ENCODE data around the gene FAM171A2.

DNA sequence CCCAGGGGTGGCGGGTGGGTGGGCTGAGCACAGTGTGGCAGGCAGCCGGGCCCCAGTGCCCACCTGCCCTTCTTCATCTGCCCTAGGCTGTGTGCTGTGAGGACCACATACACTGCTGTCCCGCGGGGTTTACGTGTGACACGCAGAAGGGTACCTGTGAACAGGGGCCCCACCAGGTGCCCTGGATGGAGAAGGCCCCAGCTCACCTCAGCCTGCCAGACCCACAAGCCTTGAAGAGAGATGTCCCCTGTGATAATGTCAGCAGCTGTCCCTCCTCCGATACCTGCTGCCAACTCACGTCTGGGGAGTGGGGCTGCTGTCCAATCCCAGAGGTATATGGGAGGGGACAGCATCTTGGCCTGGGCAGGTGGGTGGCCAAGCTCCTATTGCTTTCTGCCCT, 12.2 kb downstream of the FAM171A2 start:
- TF ChIP-seq CHD2 (IDR thresholded peaks at IDR 0.05; ENCODE audit: low read length, partially characterized antibody): no peak
- TF ChIP-seq, protein P1, sequence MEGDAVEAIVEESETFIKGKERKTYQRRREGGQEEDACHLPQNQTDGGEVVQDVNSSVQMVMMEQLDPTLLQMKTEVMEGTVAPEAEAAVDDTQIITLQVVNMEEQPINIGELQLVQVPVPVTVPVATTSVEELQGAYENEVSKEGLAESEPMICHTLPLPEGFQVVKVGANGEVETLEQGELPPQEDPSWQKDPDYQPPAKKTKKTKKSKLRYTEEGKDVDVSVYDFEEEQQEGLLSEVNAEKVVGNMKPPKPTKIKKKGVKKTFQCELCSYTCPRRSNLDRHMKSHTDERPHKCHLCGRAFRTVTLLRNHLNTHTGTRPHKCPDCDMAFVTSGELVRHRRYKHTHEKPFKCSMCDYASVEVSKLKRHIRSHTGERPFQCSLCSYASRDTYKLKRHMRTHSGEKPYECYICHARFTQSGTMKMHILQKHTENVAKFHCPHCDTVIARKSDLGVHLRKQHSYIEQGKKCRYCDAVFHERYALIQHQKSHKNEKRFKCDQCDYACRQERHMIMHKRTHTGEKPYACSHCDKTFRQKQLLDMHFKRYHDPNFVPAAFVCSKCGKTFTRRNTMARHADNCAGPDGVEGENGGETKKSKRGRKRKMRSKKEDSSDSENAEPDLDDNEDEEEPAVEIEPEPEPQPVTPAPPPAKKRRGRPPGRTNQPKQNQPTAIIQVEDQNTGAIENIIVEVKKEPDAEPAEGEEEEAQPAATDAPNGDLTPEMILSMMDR (IDR thresholded peaks at IDR 0.05): no peak
- TF ChIP-seq JUNB (IDR thresholded peaks at IDR 0.05): no peak
- no peak for TF ChIP-seq MYC (IDR thresholded peaks at IDR 0.05; ENCODE audit: borderline replicate concordance, low read length)
- no peak for TF ChIP-seq RNF2 (IDR thresholded peaks at IDR 0.05; ENCODE audit: borderline replicate concordance, low read depth)
- TF ChIP-seq POLR2A (IDR thresholded peaks at IDR 0.05; ENCODE audit: low read length): no peak
- TF ChIP-seq, protein P2, sequence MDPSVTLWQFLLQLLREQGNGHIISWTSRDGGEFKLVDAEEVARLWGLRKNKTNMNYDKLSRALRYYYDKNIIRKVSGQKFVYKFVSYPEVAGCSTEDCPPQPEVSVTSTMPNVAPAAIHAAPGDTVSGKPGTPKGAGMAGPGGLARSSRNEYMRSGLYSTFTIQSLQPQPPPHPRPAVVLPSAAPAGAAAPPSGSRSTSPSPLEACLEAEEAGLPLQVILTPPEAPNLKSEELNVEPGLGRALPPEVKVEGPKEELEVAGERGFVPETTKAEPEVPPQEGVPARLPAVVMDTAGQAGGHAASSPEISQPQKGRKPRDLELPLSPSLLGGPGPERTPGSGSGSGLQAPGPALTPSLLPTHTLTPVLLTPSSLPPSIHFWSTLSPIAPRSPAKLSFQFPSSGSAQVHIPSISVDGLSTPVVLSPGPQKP (IDR thresholded peaks at IDR 0.05; ENCODE audit: low read depth, low read length): no peak
- no peak for TF ChIP-seq MAFK (IDR thresholded peaks at IDR 0.05; ENCODE audit: partially characterized antibody)
